Suprapubic skin (tissue), 3 donors: Measurements from ENCODE around the gene EPX.

Experiments
- POLR2A ChIP-seq, 2 donors: fragments of 450-650 bp; IDR thresholded peaks; one replicate each; pipeline ENCODE4 v1.6.1; 2017; ENCODE audit warnings: antibody characterized with exemption in 2 of 2, mild to moderate bottlenecking in 2 of 2, moderate library complexity in 2 of 2
- TF ChIP-seq, protein P1 (sequence below), 2 donors: fragments of 200-600 bp in 1 of 2; fragments of 450-650 bp in 1 of 2; sonication (generic) in 1 of 2; IDR thresholded peaks; one replicate each; pipeline ENCODE4 v1.5.1; 2016 to 2019; ENCODE audit warnings: antibody characterized with exemption in 2 of 2, mild to moderate bottlenecking in 1 of 2, moderate library complexity in 1 of 2

- TF ChIP-seq, protein P1, sequence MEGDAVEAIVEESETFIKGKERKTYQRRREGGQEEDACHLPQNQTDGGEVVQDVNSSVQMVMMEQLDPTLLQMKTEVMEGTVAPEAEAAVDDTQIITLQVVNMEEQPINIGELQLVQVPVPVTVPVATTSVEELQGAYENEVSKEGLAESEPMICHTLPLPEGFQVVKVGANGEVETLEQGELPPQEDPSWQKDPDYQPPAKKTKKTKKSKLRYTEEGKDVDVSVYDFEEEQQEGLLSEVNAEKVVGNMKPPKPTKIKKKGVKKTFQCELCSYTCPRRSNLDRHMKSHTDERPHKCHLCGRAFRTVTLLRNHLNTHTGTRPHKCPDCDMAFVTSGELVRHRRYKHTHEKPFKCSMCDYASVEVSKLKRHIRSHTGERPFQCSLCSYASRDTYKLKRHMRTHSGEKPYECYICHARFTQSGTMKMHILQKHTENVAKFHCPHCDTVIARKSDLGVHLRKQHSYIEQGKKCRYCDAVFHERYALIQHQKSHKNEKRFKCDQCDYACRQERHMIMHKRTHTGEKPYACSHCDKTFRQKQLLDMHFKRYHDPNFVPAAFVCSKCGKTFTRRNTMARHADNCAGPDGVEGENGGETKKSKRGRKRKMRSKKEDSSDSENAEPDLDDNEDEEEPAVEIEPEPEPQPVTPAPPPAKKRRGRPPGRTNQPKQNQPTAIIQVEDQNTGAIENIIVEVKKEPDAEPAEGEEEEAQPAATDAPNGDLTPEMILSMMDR (IDR thresholded peaks at IDR 0.05) = no peak
- TF ChIP-seq POLR2A (IDR thresholded peaks at IDR 0.05) = no peak
These were observed 4.1 kb downstream of the EPX start for GRCh38 chr17:58196610-58197009.
